ENCODE data around the gene ZDHHC14.

GRCh38 chr6:157380458-157380778 is 572 bp upstream of the ZDHHC14 start:
- TF ChIP-seq, protein P1, sequence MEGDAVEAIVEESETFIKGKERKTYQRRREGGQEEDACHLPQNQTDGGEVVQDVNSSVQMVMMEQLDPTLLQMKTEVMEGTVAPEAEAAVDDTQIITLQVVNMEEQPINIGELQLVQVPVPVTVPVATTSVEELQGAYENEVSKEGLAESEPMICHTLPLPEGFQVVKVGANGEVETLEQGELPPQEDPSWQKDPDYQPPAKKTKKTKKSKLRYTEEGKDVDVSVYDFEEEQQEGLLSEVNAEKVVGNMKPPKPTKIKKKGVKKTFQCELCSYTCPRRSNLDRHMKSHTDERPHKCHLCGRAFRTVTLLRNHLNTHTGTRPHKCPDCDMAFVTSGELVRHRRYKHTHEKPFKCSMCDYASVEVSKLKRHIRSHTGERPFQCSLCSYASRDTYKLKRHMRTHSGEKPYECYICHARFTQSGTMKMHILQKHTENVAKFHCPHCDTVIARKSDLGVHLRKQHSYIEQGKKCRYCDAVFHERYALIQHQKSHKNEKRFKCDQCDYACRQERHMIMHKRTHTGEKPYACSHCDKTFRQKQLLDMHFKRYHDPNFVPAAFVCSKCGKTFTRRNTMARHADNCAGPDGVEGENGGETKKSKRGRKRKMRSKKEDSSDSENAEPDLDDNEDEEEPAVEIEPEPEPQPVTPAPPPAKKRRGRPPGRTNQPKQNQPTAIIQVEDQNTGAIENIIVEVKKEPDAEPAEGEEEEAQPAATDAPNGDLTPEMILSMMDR (IDR thresholded peaks at IDR 0.05; ENCODE audit: low read length), result no peak
- TF ChIP-seq EZH2 (optimal IDR thresholded peaks at IDR 0.05; ENCODE audit: low read depth, low read length), result no peak
- no peak for TF ChIP-seq EZH2phosphoT487 (IDR thresholded peaks at IDR 0.05; ENCODE audit: low read length)
